ENCODE results near the gene MTHFSD. TPM values are rescaled to one million over a fixed set of nuclear protein-coding genes. Genes with fewer than 3 reads are reported as not detected.

The MTHFSD gene
- total RNA-seq, 1 experiment from 2014 or later = 15.7 TPM

GRCh38 chr16:86601356-86601755 is 46.3 kb upstream of the MTHFSD start:
- TF ChIP-seq NFATC4 (CRISPR knock-in tag; IDR thresholded peaks at IDR 0.05) (no peak), EMX1 (CRISPR knock-in tag; IDR thresholded peaks at IDR 0.05) (no peak), E2F4 (CRISPR knock-in tag; IDR thresholded peaks at IDR 0.05; ENCODE audit: borderline replicate concordance, low read depth) (no peak), NR2C2 (CRISPR knock-in tag; IDR thresholded peaks at IDR 0.05) (no peak), ZNF671 (CRISPR knock-in tag; IDR thresholded peaks at IDR 0.05) (no peak), CBFB (CRISPR knock-in tag; IDR thresholded peaks at IDR 0.05; ENCODE audit: low read depth) (no peak), ZNF232 (CRISPR knock-in tag; IDR thresholded peaks at IDR 0.05) (no peak), ATF2 (CRISPR knock-in tag; IDR thresholded peaks at IDR 0.05; ENCODE audit: borderline replicate concordance, low read depth) (no peak), ZMAT4 (CRISPR knock-in tag; IDR thresholded peaks at IDR 0.05) (no peak), FOXP4 (CRISPR knock-in tag; IDR thresholded peaks at IDR 0.05) (no peak), USF1 (CRISPR knock-in tag; IDR thresholded peaks at IDR 0.05) (no peak), E2F1 (CRISPR knock-in tag; IDR thresholded peaks at IDR 0.05) (no peak), PREB (CRISPR knock-in tag; IDR thresholded peaks at IDR 0.05; ENCODE audit: borderline replicate concordance) (no peak), SP1 (CRISPR knock-in tag; conservative IDR thresholded peaks at IDR 0.05) (no peak)
- TF ChIP-seq, protein P1, sequence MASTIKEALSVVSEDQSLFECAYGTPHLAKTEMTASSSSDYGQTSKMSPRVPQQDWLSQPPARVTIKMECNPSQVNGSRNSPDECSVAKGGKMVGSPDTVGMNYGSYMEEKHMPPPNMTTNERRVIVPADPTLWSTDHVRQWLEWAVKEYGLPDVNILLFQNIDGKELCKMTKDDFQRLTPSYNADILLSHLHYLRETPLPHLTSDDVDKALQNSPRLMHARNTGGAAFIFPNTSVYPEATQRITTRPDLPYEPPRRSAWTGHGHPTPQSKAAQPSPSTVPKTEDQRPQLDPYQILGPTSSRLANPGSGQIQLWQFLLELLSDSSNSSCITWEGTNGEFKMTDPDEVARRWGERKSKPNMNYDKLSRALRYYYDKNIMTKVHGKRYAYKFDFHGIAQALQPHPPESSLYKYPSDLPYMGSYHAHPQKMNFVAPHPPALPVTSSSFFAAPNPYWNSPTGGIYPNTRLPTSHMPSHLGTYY (CRISPR knock-in tag; IDR thresholded peaks at IDR 0.05) = no peak
- TF ChIP-seq, protein P2, sequence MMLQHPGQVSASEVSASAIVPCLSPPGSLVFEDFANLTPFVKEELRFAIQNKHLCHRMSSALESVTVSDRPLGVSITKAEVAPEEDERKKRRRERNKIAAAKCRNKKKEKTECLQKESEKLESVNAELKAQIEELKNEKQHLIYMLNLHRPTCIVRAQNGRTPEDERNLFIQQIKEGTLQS (CRISPR knock-in tag; conservative IDR thresholded peaks at IDR 0.05) = no peak
- ChIA-PET POLR2A (no interaction called here), CTCF (interaction anchor here (0.7 to 1.1 kb wide), 2 partner anchors 146 to 160 kb away, joined by 3 to 4 read pairs; no protein-coding TSS in a partner anchor)
- peaks cover 8% of the 10 kb centered on the region; the same call in 1 of the 2 replicates for H3K27me3 Mint-ChIP-seq (ENCODE audit: low read depth)
- H3K9me3 Mint-ChIP-seq = peaks cover 14% of the 10 kb centered on the region
- H3K4me3 Mint-ChIP-seq = no peak overlapping the region
- H3K36me3 Mint-ChIP-seq = no peaks in the 10 kb centered on the region
- H3K27ac Mint-ChIP-seq = no peak overlapping the region
- no peaks in the 10 kb centered on the region for H3K4me1 Mint-ChIP-seq
- ATAC-seq (no peak), DNase-seq (ENCODE audit: low spot score) (no peak)

Measured in WTC11 (cell line).